Cardiac muscle cell (in vitro differentiated cells and primary cell): ENCODE results near the gene LYZL2. TPM values are rescaled to one million over a fixed set of nuclear protein-coding genes. Genes with fewer than 3 reads are reported as not detected.
"Not testable (repeated sequence)": the region's sequence is repeated elsewhere in the genome, so short reads cannot be mapped to it uniquely, and the experiment has no call there.

Source experiments
- DNase-seq, 2 donors: peaks; one replicate each; pipeline versions ENCODE4 v3.0.0 to v3.0.0-alpha.2; 2010 to 2017; ENCODE audit warnings: low read depth in 1 of 2, low spot score in 1 of 2
- H3K27ac ChIP-seq: fragments of 200-600 bp; sonication (generic); 2 replicates; pipeline ENCODE4 v1.5.1; 2016
- H3K27me3 ChIP-seq: fragments of 200-600 bp; sonication (generic); 2 replicates; pipeline ENCODE4 v1.6.0; 2016; ENCODE audit warnings: control low read depth
- H3K36me3 ChIP-seq: fragments of 200-600 bp; sonication (generic); 2 replicates; pipeline ENCODE4 v1.5.1; 2016; ENCODE audit warnings: control low read depth
- H3K4me1 ChIP-seq: fragments of 200-600 bp; sonication (generic); 2 replicates; pipeline ENCODE4 v1.8.1; 2017; ENCODE audit warnings: low read depth, mild to moderate bottlenecking, mixed run types
- H3K4me3 ChIP-seq: fragments of 200-600 bp; sonication (generic); 2 replicates; pipeline ENCODE4 v1.5.1; 2016; ENCODE audit warnings: mild to moderate bottlenecking
- H3K9me3 ChIP-seq: fragments of 200-600 bp; sonication (generic); 2 replicates; pipeline ENCODE4 v1.5.1; 2017; ENCODE audit warnings: low read depth, mild to moderate bottlenecking, control low read depth
- CTCF ChIP-seq: IDR thresholded peaks from 2 replicates; pipeline ENCODE4 v1.5.1; 2012; ENCODE audit warnings: low read depth, mild to moderate bottlenecking, low read length
- polyA plus RNA-seq: library from polyadenylated mRNA; unstranded; fragments of >200 nt; fragmentation: Nextera tagmentation; extraction: Ambion mirVana; gene quantifications from 2 replicates; pipeline ENCODE4 v1.2.1, GENCODE V29; 2016
- total RNA-seq: library from RNA; depleted of rRNA; stranded (reverse); fragments of >200 nt; gene quantifications from 2 replicates; pipeline ENCODE4 v1.2.3, GENCODE V29; 2016

The LYZL2 gene
- total RNA-seq, result not detected in 2 replicates
- polyA plus RNA-seq, result not detected in 2 replicates

GRCh38 chr10:30629653-30630052, at the start of gene LYZL2:
LYZL2 (minus strand) TSS chr10:30629753; CDS start chr10:30626915, 2,838 bp downstream.
- no peak for TF ChIP-seq CTCF
- DNase-seq, result no peak
- Histone ChIP-seq H3K27me3 (no peaks in the 10 kb centered on the region), H3K9me3 (no peaks in the 10 kb centered on the region), H3K36me3 (no peaks in the 10 kb centered on the region), H3K4me1 (no peaks in the 10 kb centered on the region), H3K4me3 (no peak within 1 kb of the TSS), H3K27ac (no peak within 1 kb of the TSS)

GRCh38 chr10:30677616-30678015, 48.1 kb upstream of the LYZL2 start:
- H3K4me3 ChIP-seq, H3K36me3 ChIP-seq, H3K9me3 ChIP-seq, H3K4me1 ChIP-seq, DNase-seq, H3K27ac ChIP-seq, H3K27me3 ChIP-seq: not testable (repeated sequence)

- not testable (repeated sequence) for H3K4me3 ChIP-seq, H3K27me3 ChIP-seq, H3K27ac ChIP-seq, H3K9me3 ChIP-seq, H3K36me3 ChIP-seq, DNase-seq, H3K4me1 ChIP-seq
Observed at GRCh38 chr10:30677146-30677545, 47.6 kb upstream of the LYZL2 start.

- TF ChIP-seq CTCF, result no peak
- Histone ChIP-seq H3K9me3 (no peaks in the 10 kb centered on the region), H3K27ac (no peak overlapping the region), H3K27me3 (no peaks in the 10 kb centered on the region), H3K36me3 (no peaks in the 10 kb centered on the region), H3K4me1 (no peaks in the 10 kb centered on the region), H3K4me3 (no peak overlapping the region)
- DNase-seq, result no peak
Observed at GRCh38 chr10:30675791-30676718, 46.5 kb upstream of the LYZL2 start.

GRCh38 chr10:30674796-30675195, 45.2 kb upstream of the LYZL2 start:
- no peak for DNase-seq
- Histone ChIP-seq H3K4me3 (no peak overlapping the region), H3K27me3 (no peaks in the 10 kb centered on the region), H3K27ac (no peak overlapping the region), H3K9me3 (no peaks in the 10 kb centered on the region), H3K4me1 (no peaks in the 10 kb centered on the region), H3K36me3 (no peaks in the 10 kb centered on the region)
- TF ChIP-seq CTCF, result no peak

GRCh38 chr10:30673262-30673661, 43.7 kb upstream of the LYZL2 start:
- H3K27me3 ChIP-seq, DNase-seq, H3K9me3 ChIP-seq, H3K4me1 ChIP-seq, H3K4me3 ChIP-seq, H3K36me3 ChIP-seq, H3K27ac ChIP-seq: not testable (repeated sequence)

GRCh38 chr10:30672338-30672737, 42.8 kb upstream of the LYZL2 start:
- not testable (repeated sequence) for H3K9me3 ChIP-seq, H3K4me3 ChIP-seq, H3K4me1 ChIP-seq, H3K27me3 ChIP-seq, H3K27ac ChIP-seq, H3K36me3 ChIP-seq, DNase-seq
